HG03025 (cell line): ENCODE data around the gene SPATS1.

ENCODE experiments used
- ATAC-seq: cut with Tn5 transposase; IDR thresholded peaks from one replicate; pipeline ENCODE4 v1.9.1; 2021; ENCODE audit warnings: mild to moderate bottlenecking, moderate library complexity; ENCODE audit not compliant: unreplicated experiment, low FRiP score

The SPATS1 gene

GRCh38 chr6:44342489-44342888 lies at the start of gene SPATS1:
SPATS1 (plus strand) TSS chr6:44342650; CDS start chr6:44343096, 446 bp downstream.
- no peak for ATAC-seq

GRCh38 chr6:44292661-44293365 lies 49.6 kb upstream of the SPATS1 start:
- ATAC-seq, result no peak

- ATAC-seq, result no peak
Observed at GRCh38 chr6:44294832-44295791, 47.3 kb upstream of the SPATS1 start.

- no peak for ATAC-seq
Observed at GRCh38 chr6:44297063-44298038, 45.1 kb upstream of the SPATS1 start.

- no peak for ATAC-seq
Observed at GRCh38 chr6:44298055-44298803, 44.2 kb upstream of the SPATS1 start.

GRCh38 chr6:44298864-44299263 lies 43.6 kb upstream of the SPATS1 start:
- no peak for ATAC-seq

GRCh38 chr6:44300292-44300823 lies 42.1 kb upstream of the SPATS1 start:
- no peak for ATAC-seq

- ATAC-seq, result no peak
Observed at GRCh38 chr6:44301106-44301505, 41.3 kb upstream of the SPATS1 start.

- no peak for ATAC-seq
Observed at GRCh38 chr6:44301782-44302564, 40.5 kb upstream of the SPATS1 start.

- ATAC-seq, result no peak
Observed at GRCh38 chr6:44302856-44303255, 39.6 kb upstream of the SPATS1 start.

- no peak for ATAC-seq
Observed at GRCh38 chr6:44303842-44304241, 38.6 kb upstream of the SPATS1 start.

- no peak for ATAC-seq
Observed at GRCh38 chr6:44304282-44305199, 37.9 kb upstream of the SPATS1 start.

- ATAC-seq, result no peak
Observed at GRCh38 chr6:44305200-44305725, 37.2 kb upstream of the SPATS1 start.

- ATAC-seq, result no peak
Observed at GRCh38 chr6:44306710-44307109, 35.7 kb upstream of the SPATS1 start.

- ATAC-seq, result no peak
Observed at GRCh38 chr6:44307217-44307616, 35.2 kb upstream of the SPATS1 start.

GRCh38 chr6:44309092-44309491 lies 33.4 kb upstream of the SPATS1 start:
- no peak for ATAC-seq

GRCh38 chr6:44309631-44310030 lies 32.8 kb upstream of the SPATS1 start:
- no peak for ATAC-seq
